HepG2 (cell line): ENCODE results near the gene LINGO3. TPM values are rescaled to one million over a fixed set of nuclear protein-coding genes. Genes with fewer than 3 reads are reported as not detected.

Experiments
- ARID2 ChIP-seq: sonication (generic); formaldehyde crosslinking; IDR thresholded peaks from 2 replicates; pipeline ENCODE4 v1.8.1; 2022; ENCODE audit warnings: mild to moderate bottlenecking, missing genetic modification reagents, borderline replicate concordance
- ARID3A ChIP-seq: IDR thresholded peaks from 2 replicates; pipeline ENCODE4 v1.6.1; 2012; ENCODE audit warnings: low read depth, low read length, improper control_type of control experiment
- ATF4 ChIP-seq, 2 experiments: fragments of 450-650 bp in 1 of 2; sonication (generic) in 1 of 2; formaldehyde crosslinking; IDR thresholded peaks; 2 replicates each; pipeline versions ENCODE4 v1.5.0 to v1.8.0; 2020 to 2022; ENCODE audit warnings: mild to moderate bottlenecking in 1 of 2, missing genetic modification reagents in 1 of 2
- ATF5 ChIP-seq: sonication (generic); formaldehyde crosslinking; IDR thresholded peaks from 2 replicates; pipeline ENCODE4 v1.4.0; 2020; ENCODE audit warnings: mild to moderate bottlenecking, low read depth, missing genetic modification reagents
- HDAC2 ChIP-seq: sonication (generic); formaldehyde crosslinking; IDR thresholded peaks from 2 replicates; pipeline ENCODE4 v1.4.0; 2020; ENCODE audit warnings: missing genetic modification reagents
- MIER3 ChIP-seq: IDR thresholded peaks from 2 replicates; pipeline ENCODE4 v1.6.1; 2016; ENCODE audit warnings: missing compliant biosample characterization, borderline replicate concordance
- MLXIP ChIP-seq: sonication (generic); formaldehyde crosslinking; IDR thresholded peaks from 2 replicates; pipeline ENCODE4 v1.9.0; 2021; ENCODE audit warnings: missing genetic modification reagents, borderline replicate concordance
- NR1H2 ChIP-seq: sonication (generic); formaldehyde crosslinking; IDR thresholded peaks from 2 replicates; pipeline ENCODE4 v1.8.1; 2022; ENCODE audit warnings: low read depth, missing genetic modification reagents, borderline replicate concordance
- PAWR ChIP-seq: sonication (generic); formaldehyde crosslinking; IDR thresholded peaks from 2 replicates; pipeline ENCODE4 v1.4.0; 2020; ENCODE audit warnings: missing genetic modification reagents, mild to moderate bottlenecking, borderline replicate concordance
- POLR2AphosphoS2 ChIP-seq: IDR thresholded peaks from 2 replicates; pipeline ENCODE4 v1.6.1; 2011; ENCODE audit warnings: low read depth, low read length, improper control_type of control experiment
- RARG ChIP-seq: sonication (generic); formaldehyde crosslinking; IDR thresholded peaks from 2 replicates; pipeline ENCODE4 v1.4.0; 2020; ENCODE audit warnings: low read depth, mild to moderate bottlenecking, missing genetic modification reagents
- SRF ChIP-seq: IDR thresholded peaks from 2 replicates; pipeline ENCODE4 v1.6.1; 2011; ENCODE audit warnings: mild to moderate bottlenecking, low read depth, low read length, moderate library complexity
- TBX2 ChIP-seq: sonication (generic); formaldehyde crosslinking; IDR thresholded peaks from 2 replicates; pipeline ENCODE4 v1.5.0; 2020; ENCODE audit warnings: missing genetic modification reagents, mild to moderate bottlenecking, borderline replicate concordance
- ZBTB43 ChIP-seq: sonication (generic); formaldehyde crosslinking; conservative IDR thresholded peaks from 2 replicates; pipeline ENCODE4 v1.4.0; 2020; ENCODE audit warnings: missing genetic modification reagents
- ZNF160 ChIP-seq: sonication (generic); formaldehyde crosslinking; IDR thresholded peaks from 2 replicates; pipeline ENCODE4 v1.8.0; 2022; ENCODE audit warnings: mild to moderate bottlenecking, inconsistent platforms, missing genetic modification reagents
- ZNF34 ChIP-seq: sonication (generic); formaldehyde crosslinking; IDR thresholded peaks from 2 replicates; pipeline ENCODE4 v1.4.0; 2020; ENCODE audit warnings: mild to moderate bottlenecking, missing genetic modification reagents, borderline replicate concordance
- ZNF432 ChIP-seq: sonication (generic); formaldehyde crosslinking; IDR thresholded peaks from 2 replicates; pipeline ENCODE4 v1.5.0; 2020; ENCODE audit warnings: missing genetic modification reagents, mild to moderate bottlenecking, borderline replicate concordance
- ZNF451 ChIP-seq: sonication (generic); formaldehyde crosslinking; IDR thresholded peaks from 2 replicates; pipeline ENCODE4 v1.5.0; 2020; ENCODE audit warnings: mild to moderate bottlenecking, missing genetic modification reagents
- ZNF710 ChIP-seq: sonication (generic); formaldehyde crosslinking; IDR thresholded peaks from 2 replicates; pipeline ENCODE4 v1.5.0; 2020; ENCODE audit warnings: mild to moderate bottlenecking, missing genetic modification reagents, borderline replicate concordance
- polyA plus RNA-seq, 8 experiments: library from polyadenylated mRNA; depleted of rRNA in 3 of 8; stranded (reverse) in 7 of 8; unstranded in 1 of 8; fragments of >200 nt; fragmentation: Illumina TruSeq in 4 of 8; extraction: Trizol in 4 of 8; gene quantifications; 2 replicates each; pipeline versions ENCODE4 v1.2.1 to v1.2.3, GENCODE V29; 2011 to 2016; ENCODE audit warnings: low read depth in 4 of 8, missing spikeins in 1 of 8, mixed read lengths in 1 of 8; ENCODE audit not compliant: insufficient read depth in 1 of 8
- total RNA-seq, 5 experiments: library from RNA; depleted of rRNA; stranded (reverse); fragments of >200 nt; fragmentation: Illumina TruSeq; extraction: Trizol; gene quantifications; 2 replicates each; pipeline ENCODE4 v1.2.3, GENCODE V29; 2016; ENCODE audit warnings: low read depth in 1 of 5

The LINGO3 gene
- total and polyA plus RNA-seq, 2 of the 13 experiments (the other 11 are each of a cell fraction or from before 2014, with no cell fraction given), result not detected

GRCh38 chr19:2315818-2316353 lies 7.9 kb upstream of the LINGO3 start (continued):
- TF ChIP-seq RARG (CRISPR knock-in tag), result no peak
- TF ChIP-seq TBX2 (CRISPR knock-in tag), result peak; percentile 48; the same call in 1 of the 2 replicates
- TF ChIP-seq ZNF432 (CRISPR knock-in tag), result no peak
- no peak for TF ChIP-seq MLXIP (CRISPR knock-in tag)
- TF ChIP-seq ATF5 (CRISPR knock-in tag), result no peak
- TF ChIP-seq ARID3A, result no peak
- TF ChIP-seq SRF, result no peak
- TF ChIP-seq ARID2 (CRISPR knock-in tag), result no peak
- TF ChIP-seq MIER3 (CRISPR knock-in tag), result no peak
- no peak for TF ChIP-seq ATF4 (CRISPR knock-in tag; IDR thresholded peaks at IDR 0.05)
- TF ChIP-seq ZNF451 (CRISPR knock-in tag), result no peak
- no peak for TF ChIP-seq POLR2AphosphoS2
- TF ChIP-seq HDAC2, result peak; percentile 60
- TF ChIP-seq ZNF710 (CRISPR knock-in tag), result 0 out of 2 replicates have a peak, but pooled peaks have one; percentile 40
- TF ChIP-seq ZBTB43 (CRISPR knock-in tag), result no peak
- no peak for TF ChIP-seq ZNF34
- TF ChIP-seq NR1H2 (CRISPR knock-in tag), result no peak
- no peak for TF ChIP-seq ZNF160 (CRISPR knock-in tag)
- no peak for TF ChIP-seq PAWR (CRISPR knock-in tag)
